Bone marrow (tissue), 2 donors: ENCODE measurements around the gene ANXA11.
A peak's percentile ranks its signal among the peaks of the same experiment; 100 is the strongest.
"Not testable (repeated sequence)": the region's sequence is repeated elsewhere in the genome, so short reads cannot be mapped to it uniquely, and the experiment has no call there.

Experiments
- DNase-seq, 2 donors: peaks; one replicate each; lab custom pipeline; 2025; lab: John Stamatoyannopoulos, UW

The ANXA11 gene

GRCh38 chr10:80145406-80146308 is 59.7 kb downstream of the ANXA11 start:
- not testable (repeated sequence) for DNase-seq

GRCh38 chr10:80144696-80145131 is 60.6 kb downstream of the ANXA11 start:
- DNase-seq = peak in 1 of 2 donors; percentile 26

- no peak for DNase-seq
Observed at GRCh38 chr10:80144067-80144695, 61.2 kb downstream of the ANXA11 start.

- no peak for DNase-seq
Observed at GRCh38 chr10:80141696-80142460, 63.5 kb downstream of the ANXA11 start.

GRCh38 chr10:80140251-80140650 is 65.1 kb downstream of the ANXA11 start:
- DNase-seq = no peak

- DNase-seq = no peak
Observed at GRCh38 chr10:80139265-80139664, 66.1 kb downstream of the ANXA11 start.

GRCh38 chr10:80137920-80138319 is 67.4 kb downstream of the ANXA11 start:
- no peak for DNase-seq

GRCh38 chr10:80137031-80137862 is 68.1 kb downstream of the ANXA11 start:
- DNase-seq = no peak

- DNase-seq = no peak
Observed at GRCh38 chr10:80136134-80136571, 69.2 kb downstream of the ANXA11 start.

GRCh38 chr10:80133687-80134086 is 71.7 kb downstream of the ANXA11 start:
- DNase-seq = not testable (repeated sequence)

- DNase-seq = no peak
Observed at GRCh38 chr10:80133206-80133605, 72.1 kb downstream of the ANXA11 start.

GRCh38 chr10:80132299-80133139 is 72.8 kb downstream of the ANXA11 start, which contains the start of gene PLAC9:
PLAC9 (plus strand) TSS chr10:80132730; CDS start chr10:80132763, 33 bp downstream.
- DNase-seq = no peak

GRCh38 chr10:80131499-80131901 is 73.8 kb downstream of the ANXA11 start:
- DNase-seq = no peak

- no peak for DNase-seq
Observed at GRCh38 chr10:80126876-80127275, 78.5 kb downstream of the ANXA11 start.

- DNase-seq = no peak
Observed at GRCh38 chr10:80122746-80123145, 82.6 kb downstream of the ANXA11 start.

GRCh38 chr10:80122110-80122710 is 83.1 kb downstream of the ANXA11 start:
- DNase-seq = no peak

GRCh38 chr10:80118669-80119068 is 86.7 kb downstream of the ANXA11 start:
- DNase-seq = no peak

- no peak for DNase-seq
Observed at GRCh38 chr10:80110986-80111385, 94.4 kb downstream of the ANXA11 start.

- DNase-seq = no peak
Observed at GRCh38 chr10:80108576-80109239, 96.6 kb downstream of the ANXA11 start.
